GM12878 (cell line): Measurements from ENCODE around the gene STAT5A. TPM values are rescaled to one million over a fixed set of nuclear protein-coding genes. Genes with fewer than 3 reads are reported as not detected.

Source experiments
- BHLHE40 ChIP-seq, 2 experiments: fragments of 450-650 bp in 1 of 2; IDR thresholded peaks; 2 replicates each; pipeline ENCODE4 v1.6.1; 2011 to 2017; ENCODE audit warnings: low read depth in 2 of 2, borderline replicate concordance in 1 of 2, improper control_type of control experiment in 1 of 2, low read length in 1 of 2, mild to moderate bottlenecking in 1 of 2
- DPF2 ChIP-seq: fragments of 450-650 bp; IDR thresholded peaks from 2 replicates; pipeline ENCODE4 v1.6.1; 2017; ENCODE audit warnings: mild to moderate bottlenecking
- EED ChIP-seq: sonication (generic); IDR thresholded peaks from 2 replicates; pipeline ENCODE4 v1.6.1; 2016; ENCODE audit warnings: antibody characterized with exemption, low read depth
- EGR1 ChIP-seq, 2 experiments: IDR thresholded peaks; 1 replicate in 1 of 2; 2 replicates in 1 of 2; pipeline ENCODE4 v1.6.1; 2011 to 2012; ENCODE audit warnings: low read depth in 2 of 2, low read length in 2 of 2, borderline replicate concordance in 1 of 2, mild to moderate bottlenecking in 1 of 2, moderate library complexity in 1 of 2
- SMC3 ChIP-seq: IDR thresholded peaks from 2 replicates; pipeline ENCODE4 v1.6.1; 2011; ENCODE audit warnings: low read length, improper control_type of control experiment, borderline replicate concordance
- TCF12 ChIP-seq: IDR thresholded peaks from 2 replicates; pipeline ENCODE4 v1.6.1; 2011; ENCODE audit warnings: low read depth, mild to moderate bottlenecking, low read length
- YY1 ChIP-seq: IDR thresholded peaks from 2 replicates; pipeline ENCODE4 v1.6.1; 2011; ENCODE audit warnings: low read depth, mild to moderate bottlenecking, low read length
- ZNF687 ChIP-seq: fragments of 450-650 bp; IDR thresholded peaks from 2 replicates; pipeline ENCODE4 v1.6.1; 2017; ENCODE audit warnings: mild to moderate bottlenecking, moderate library complexity
- polyA plus RNA-seq, 11 experiments: library from polyadenylated mRNA; depleted of rRNA in 4 of 11; unstranded in 6 of 11; stranded (reverse) in 5 of 11; fragments of >200 nt; fragmentation: Nextera tagmentation in 4 of 11; fragmentation: Illumina TruSeq in 1 of 11; extraction: Ambion mirVana in 4 of 11; extraction: Trizol in 1 of 11; gene quantifications; 1 replicate in 1 of 11; 2 replicates in 10 of 11; pipeline versions ENCODE4 v1.2.1 to v1.2.3, GENCODE V29; 2011 to 2016; ENCODE audit warnings: inconsistent platforms in 2 of 11, missing spikeins in 2 of 11, low read depth in 1 of 11
- total RNA-seq, 4 experiments: library from RNA; depleted of rRNA in 3 of 4; stranded (reverse); fragments of >200 nt in 3 of 4; fragmentation: Illumina TruSeq in 1 of 4; extraction: Trizol in 1 of 4; gene quantifications; 2 replicates each; pipeline versions ENCODE4 v1.2.1 to v1.2.3, GENCODE V29; 2013 to 2021

Gene STAT5A
- total and polyA plus RNA-seq, 10 of the 15 experiments (the other 5 are each of a cell fraction or from before 2014, with no cell fraction given): 14.8 to 86.4 (median 41.5) TPM

- TF ChIP-seq TCF12: peak; percentile 80
- TF ChIP-seq ZNF687: peak; percentile 61
- TF ChIP-seq YY1: 0 out of 2 replicates have a peak, but pooled peaks have one; percentile 46
- 0 out of 2 replicates have a peak, but pooled peaks have one; percentile 24 for TF ChIP-seq DPF2
- 0 out of 4 replicates have a peak, but pooled peaks of 1 of the 2 experiments have one; percentile 16 for TF ChIP-seq BHLHE40 (IDR thresholded peaks at IDR 0.05; ENCODE audit: borderline replicate concordance in 1 of 2, low read depth in 2 of 2, low read length in 1 of 2)
- peak; percentile 61 for TF ChIP-seq SMC3
- TF ChIP-seq EED: 0 out of 2 replicates have a peak, but pooled peaks have one; percentile 13
- peak in 1 of 2 experiments; percentile 25; a peak in 2 of 3 replicates for TF ChIP-seq EGR1 (IDR thresholded peaks at IDR 0.05; ENCODE audit: borderline replicate concordance in 1 of 2, low read depth in 2 of 2, low read length in 2 of 2)
Measured at GRCh38 chr17:42312285-42313130, 24.2 kb downstream of the STAT5A start (continued).
